Testis (tissue), 2 donors: ENCODE data around the gene WDFY2.

Experiments used
- POLR2A ChIP-seq: fragments of 450-650 bp; IDR thresholded peaks from one replicate; pipeline ENCODE4 v1.6.1; 2017; ENCODE audit warnings: antibody characterized with exemption, mild to moderate bottlenecking, moderate library complexity
- TF ChIP-seq, protein P1 (sequence below), 3 experiments: fragments of 450-650 bp in 2 of 3; fragments of 200-600 bp in 1 of 3; sonication (generic) in 1 of 3; IDR thresholded peaks; one replicate each; pipeline ENCODE4 v1.5.1; 2016 to 2019; ENCODE audit warnings: antibody characterized with exemption in 3 of 3, mild to moderate bottlenecking in 2 of 3, moderate library complexity in 1 of 3

DNA sequence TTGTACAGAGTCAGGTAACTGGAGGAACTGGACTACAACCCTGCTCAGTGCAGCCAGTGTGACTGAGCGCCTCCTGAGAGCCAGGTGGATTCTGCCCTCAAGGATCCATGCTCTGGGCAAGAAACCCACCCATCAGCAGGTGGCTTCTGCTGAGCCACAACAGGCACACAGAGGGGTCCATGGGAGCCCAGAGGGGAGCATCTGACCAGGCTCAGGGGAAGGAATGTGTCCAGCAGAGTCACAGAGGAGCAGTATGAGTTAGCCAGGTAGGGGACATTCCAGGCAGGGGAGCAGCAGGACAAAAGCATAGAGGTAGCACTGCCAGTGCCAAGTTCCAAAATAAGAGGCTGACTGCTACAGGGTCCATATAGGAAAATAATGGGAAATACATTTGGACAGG lies 199.8 kb downstream of the WDFY2 start:
- TF ChIP-seq, protein P1, sequence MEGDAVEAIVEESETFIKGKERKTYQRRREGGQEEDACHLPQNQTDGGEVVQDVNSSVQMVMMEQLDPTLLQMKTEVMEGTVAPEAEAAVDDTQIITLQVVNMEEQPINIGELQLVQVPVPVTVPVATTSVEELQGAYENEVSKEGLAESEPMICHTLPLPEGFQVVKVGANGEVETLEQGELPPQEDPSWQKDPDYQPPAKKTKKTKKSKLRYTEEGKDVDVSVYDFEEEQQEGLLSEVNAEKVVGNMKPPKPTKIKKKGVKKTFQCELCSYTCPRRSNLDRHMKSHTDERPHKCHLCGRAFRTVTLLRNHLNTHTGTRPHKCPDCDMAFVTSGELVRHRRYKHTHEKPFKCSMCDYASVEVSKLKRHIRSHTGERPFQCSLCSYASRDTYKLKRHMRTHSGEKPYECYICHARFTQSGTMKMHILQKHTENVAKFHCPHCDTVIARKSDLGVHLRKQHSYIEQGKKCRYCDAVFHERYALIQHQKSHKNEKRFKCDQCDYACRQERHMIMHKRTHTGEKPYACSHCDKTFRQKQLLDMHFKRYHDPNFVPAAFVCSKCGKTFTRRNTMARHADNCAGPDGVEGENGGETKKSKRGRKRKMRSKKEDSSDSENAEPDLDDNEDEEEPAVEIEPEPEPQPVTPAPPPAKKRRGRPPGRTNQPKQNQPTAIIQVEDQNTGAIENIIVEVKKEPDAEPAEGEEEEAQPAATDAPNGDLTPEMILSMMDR (IDR thresholded peaks at IDR 0.05): no peak
- no peak for TF ChIP-seq POLR2A
